Osteoblast (primary cell): Measurements from ENCODE around the gene ARMC7. TPM values are rescaled to one million over a fixed set of nuclear protein-coding genes. Genes with fewer than 3 reads are reported as not detected.
A peak's percentile ranks its signal among the peaks of the same experiment; 100 is the strongest.

Experiments used
- DNase-seq: peaks from one replicate; pipeline ENCODE4 v3.0.0; 2011; ENCODE audit warnings: low spot score, mixed read lengths; ENCODE audit not compliant: insufficient read length; ENCODE audit errors: missing footprints
- H2AFZ ChIP-seq: 2 replicates; pipeline ENCODE4 v1.6.0; 2011; ENCODE audit warnings: mild to moderate bottlenecking, low read length
- H3K27ac ChIP-seq: 2 replicates; pipeline ENCODE4 v1.5.1; 2011; ENCODE audit warnings: mild to moderate bottlenecking, low read depth, low read length, moderate library complexity
- H3K27me3 ChIP-seq: 2 replicates; pipeline ENCODE4 v1.6.0; 2012; ENCODE audit warnings: mild to moderate bottlenecking, control low read depth, inconsistent platforms, low read length, moderate library complexity; ENCODE audit not compliant: insufficient read depth
- H3K36me3 ChIP-seq: 2 replicates; pipeline ENCODE4 v1.5.1; 2011; ENCODE audit warnings: mild to moderate bottlenecking, low read length, control low read depth, moderate library complexity; ENCODE audit not compliant: insufficient read depth
- H3K4me1 ChIP-seq: 2 replicates; pipeline ENCODE4 v1.5.1; 2011; ENCODE audit warnings: mild to moderate bottlenecking, low read length, control low read depth, moderate library complexity; ENCODE audit not compliant: insufficient read depth
- H3K4me2 ChIP-seq: 2 replicates; pipeline ENCODE4 v1.6.0; 2011; ENCODE audit warnings: mild to moderate bottlenecking, low read length; ENCODE audit not compliant: insufficient read depth
- H3K4me3 ChIP-seq: fragments of 200-600 bp; sonication (generic); 3 replicates; pipeline ENCODE4 v1.5.1; 2012; ENCODE audit warnings: mild to moderate bottlenecking, low read length, inconsistent platforms; ENCODE audit not compliant: insufficient read depth
- H3K79me2 ChIP-seq: 2 replicates; pipeline ENCODE4 v1.6.0; 2012; ENCODE audit warnings: mild to moderate bottlenecking, low read length, control low read depth, inconsistent platforms; ENCODE audit not compliant: insufficient read depth
- H3K9me3 ChIP-seq: 2 replicates; pipeline ENCODE4 v1.5.1; 2011; ENCODE audit warnings: low read depth, low read length, control low read depth
- H4K20me1 ChIP-seq: 2 replicates; pipeline ENCODE4 v1.6.0; 2012; ENCODE audit warnings: mild to moderate bottlenecking, low read length, control low read depth; ENCODE audit not compliant: insufficient read depth
- total RNA-seq: library from RNA; depleted of rRNA; stranded (reverse); fragments of >200 nt; gene quantifications from 2 replicates; pipeline ENCODE4 v1.2.3, GENCODE V29; 2012
- TF ChIP-seq, protein P1 (sequence below): IDR thresholded peaks from 2 replicates; pipeline ENCODE4 v1.5.1; 2011; ENCODE audit warnings: mild to moderate bottlenecking, low read depth, low read length, moderate library complexity; ENCODE audit errors: extremely low read depth

Gene ARMC7
- total RNA-seq, 1 donor: 3.3 TPM

DNA sequence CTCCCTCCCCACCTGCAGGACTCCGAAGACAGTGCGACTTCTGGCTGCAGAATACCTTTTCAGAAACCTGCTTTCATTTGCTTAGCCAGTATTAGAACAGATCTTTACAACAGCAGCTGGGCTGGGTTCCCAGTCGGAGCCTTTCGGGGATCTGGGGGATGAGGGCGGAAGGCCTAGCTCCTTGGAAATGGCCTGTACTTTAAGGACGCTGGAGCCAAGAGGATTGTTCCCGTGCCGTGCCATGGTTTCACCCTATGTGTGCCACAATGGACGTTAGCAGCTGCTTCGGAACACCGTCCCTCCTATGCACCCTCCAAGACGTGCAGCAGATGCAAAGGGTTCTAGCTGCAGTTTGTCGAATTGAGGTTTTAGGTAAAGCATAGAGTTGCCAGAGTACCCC is 46.6 kb upstream of the ARMC7 start:
- no peak overlapping the region for H3K27ac ChIP-seq
- no peak overlapping the region for H3K4me3 ChIP-seq
- H3K4me2 ChIP-seq: no peak overlapping the region
- peaks cover 5% of the 10 kb centered on the region for H4K20me1 ChIP-seq
- TF ChIP-seq, protein P1, sequence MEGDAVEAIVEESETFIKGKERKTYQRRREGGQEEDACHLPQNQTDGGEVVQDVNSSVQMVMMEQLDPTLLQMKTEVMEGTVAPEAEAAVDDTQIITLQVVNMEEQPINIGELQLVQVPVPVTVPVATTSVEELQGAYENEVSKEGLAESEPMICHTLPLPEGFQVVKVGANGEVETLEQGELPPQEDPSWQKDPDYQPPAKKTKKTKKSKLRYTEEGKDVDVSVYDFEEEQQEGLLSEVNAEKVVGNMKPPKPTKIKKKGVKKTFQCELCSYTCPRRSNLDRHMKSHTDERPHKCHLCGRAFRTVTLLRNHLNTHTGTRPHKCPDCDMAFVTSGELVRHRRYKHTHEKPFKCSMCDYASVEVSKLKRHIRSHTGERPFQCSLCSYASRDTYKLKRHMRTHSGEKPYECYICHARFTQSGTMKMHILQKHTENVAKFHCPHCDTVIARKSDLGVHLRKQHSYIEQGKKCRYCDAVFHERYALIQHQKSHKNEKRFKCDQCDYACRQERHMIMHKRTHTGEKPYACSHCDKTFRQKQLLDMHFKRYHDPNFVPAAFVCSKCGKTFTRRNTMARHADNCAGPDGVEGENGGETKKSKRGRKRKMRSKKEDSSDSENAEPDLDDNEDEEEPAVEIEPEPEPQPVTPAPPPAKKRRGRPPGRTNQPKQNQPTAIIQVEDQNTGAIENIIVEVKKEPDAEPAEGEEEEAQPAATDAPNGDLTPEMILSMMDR: no peak
- peak; percentile 62 for DNase-seq
- H3K36me3 ChIP-seq: peaks cover 46% of the 10 kb centered on the region
- H3K4me1 ChIP-seq: peaks cover 17% of the 10 kb centered on the region
- no peaks in the 10 kb centered on the region for H3K79me2 ChIP-seq
- no peaks in the 10 kb centered on the region for H3K27me3 ChIP-seq
- H2AFZ ChIP-seq: no peak overlapping the region
- no peaks in the 10 kb centered on the region for H3K9me3 ChIP-seq

DNA sequence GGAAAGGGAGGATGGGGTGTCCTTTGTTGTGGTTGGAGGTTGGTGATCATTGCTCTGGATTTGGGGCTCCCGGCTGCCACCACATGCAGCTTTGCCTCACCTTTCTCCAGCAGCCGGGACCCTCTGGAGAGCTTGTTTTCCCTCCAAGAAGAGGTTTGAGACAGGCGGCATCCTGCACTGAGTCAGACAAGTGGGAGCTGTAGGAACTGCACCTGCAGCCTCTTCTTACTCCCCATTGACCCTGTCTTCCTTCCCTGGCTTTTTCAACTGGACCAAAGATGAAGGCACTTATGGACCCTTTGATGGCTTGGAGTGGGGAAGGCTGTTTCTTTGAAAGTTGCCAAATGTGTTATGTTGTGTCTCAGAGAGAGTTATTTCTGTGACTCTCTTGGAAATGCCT is 46.1 kb upstream of the ARMC7 start:
- Histone ChIP-seq H3K27ac (no peak overlapping the region), H3K79me2 (no peaks in the 10 kb centered on the region), H3K9me3 (no peaks in the 10 kb centered on the region), H3K36me3 (peaks cover 46% of the 10 kb centered on the region), H3K4me2 (no peak overlapping the region), H3K4me1 (peaks cover 17% of the 10 kb centered on the region), H4K20me1 (peaks cover 5% of the 10 kb centered on the region), H2AFZ (no peak overlapping the region), H3K4me3 (no peak overlapping the region), H3K27me3 (no peaks in the 10 kb centered on the region)
- DNase-seq: no peak
- TF ChIP-seq, protein P1: no peak

DNA sequence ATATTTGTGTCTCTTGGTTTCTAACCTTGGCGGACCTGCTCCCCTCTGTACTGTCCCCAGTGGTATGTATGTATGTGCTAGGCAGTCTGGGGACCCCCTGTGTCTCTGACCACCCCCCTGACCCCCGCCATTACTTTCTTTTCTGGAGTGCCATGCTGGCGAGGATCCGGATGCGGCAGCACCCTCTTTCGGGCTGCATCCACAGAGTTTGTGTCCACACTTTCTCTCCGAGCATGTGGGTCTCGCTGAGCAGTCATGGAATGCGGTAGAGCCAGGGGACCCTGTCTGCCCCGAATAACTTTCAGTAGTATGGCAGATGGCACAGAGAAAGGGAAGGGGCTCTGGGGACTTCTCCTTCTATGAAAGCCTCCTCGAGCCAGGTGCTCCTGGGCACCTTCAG is 45.7 kb upstream of the ARMC7 start:
- H3K36me3 ChIP-seq: peaks cover 46% of the 10 kb centered on the region
- no peaks in the 10 kb centered on the region for H3K27me3 ChIP-seq
- DNase-seq: peak; percentile 41
- H3K4me3 ChIP-seq: no peak overlapping the region
- TF ChIP-seq, protein P1: no peak
- H3K4me1 ChIP-seq: peaks cover 17% of the 10 kb centered on the region
- no peak overlapping the region for H2AFZ ChIP-seq
- peaks cover 5% of the 10 kb centered on the region for H4K20me1 ChIP-seq
- no peaks in the 10 kb centered on the region for H3K9me3 ChIP-seq
- no peak overlapping the region for H3K4me2 ChIP-seq
- H3K79me2 ChIP-seq: no peaks in the 10 kb centered on the region
- H3K27ac ChIP-seq: no peak overlapping the region

DNA sequence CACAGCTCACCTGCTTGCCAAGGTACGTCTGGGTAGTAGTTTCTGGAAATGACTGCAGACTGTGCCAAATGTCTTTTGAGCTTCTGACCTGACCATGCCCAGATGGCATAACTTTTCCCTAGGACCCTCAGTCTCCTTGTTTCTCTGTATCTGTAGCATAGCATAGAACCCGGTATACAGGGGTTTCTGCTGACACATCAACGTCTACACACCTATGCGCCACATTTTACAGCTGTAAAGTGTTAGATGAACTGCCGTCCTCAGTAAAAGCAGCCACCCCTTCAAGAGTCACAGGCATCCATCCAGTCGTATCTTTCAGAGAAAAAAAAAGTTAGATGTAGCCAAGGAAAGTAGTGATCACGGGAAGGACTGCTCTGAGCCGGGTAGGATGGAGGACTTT is 45.3 kb upstream of the ARMC7 start:
- no peaks in the 10 kb centered on the region for H3K9me3 ChIP-seq
- no peak overlapping the region for H2AFZ ChIP-seq
- no peak overlapping the region for H3K4me2 ChIP-seq
- TF ChIP-seq, protein P1: no peak
- no peak overlapping the region for H3K4me3 ChIP-seq
- peaks cover 13% of the 10 kb centered on the region for H3K4me1 ChIP-seq
- peaks cover 5% of the 10 kb centered on the region for H4K20me1 ChIP-seq
- no peak overlapping the region for H3K27ac ChIP-seq
- H3K36me3 ChIP-seq: peaks cover 46% of the 10 kb centered on the region
- no peaks in the 10 kb centered on the region for H3K79me2 ChIP-seq
- peak; percentile 48 for DNase-seq
- H3K27me3 ChIP-seq: no peaks in the 10 kb centered on the region
